NCI-H2029 treated with DMSO at 0.1 percent for 48 hours (cell line): ENCODE results near the gene KDM4C.

Source experiments
- DNase-seq: peaks from one replicate; lab custom pipeline; 2025; lab: John Stamatoyannopoulos, UW

Gene KDM4C

DNA sequence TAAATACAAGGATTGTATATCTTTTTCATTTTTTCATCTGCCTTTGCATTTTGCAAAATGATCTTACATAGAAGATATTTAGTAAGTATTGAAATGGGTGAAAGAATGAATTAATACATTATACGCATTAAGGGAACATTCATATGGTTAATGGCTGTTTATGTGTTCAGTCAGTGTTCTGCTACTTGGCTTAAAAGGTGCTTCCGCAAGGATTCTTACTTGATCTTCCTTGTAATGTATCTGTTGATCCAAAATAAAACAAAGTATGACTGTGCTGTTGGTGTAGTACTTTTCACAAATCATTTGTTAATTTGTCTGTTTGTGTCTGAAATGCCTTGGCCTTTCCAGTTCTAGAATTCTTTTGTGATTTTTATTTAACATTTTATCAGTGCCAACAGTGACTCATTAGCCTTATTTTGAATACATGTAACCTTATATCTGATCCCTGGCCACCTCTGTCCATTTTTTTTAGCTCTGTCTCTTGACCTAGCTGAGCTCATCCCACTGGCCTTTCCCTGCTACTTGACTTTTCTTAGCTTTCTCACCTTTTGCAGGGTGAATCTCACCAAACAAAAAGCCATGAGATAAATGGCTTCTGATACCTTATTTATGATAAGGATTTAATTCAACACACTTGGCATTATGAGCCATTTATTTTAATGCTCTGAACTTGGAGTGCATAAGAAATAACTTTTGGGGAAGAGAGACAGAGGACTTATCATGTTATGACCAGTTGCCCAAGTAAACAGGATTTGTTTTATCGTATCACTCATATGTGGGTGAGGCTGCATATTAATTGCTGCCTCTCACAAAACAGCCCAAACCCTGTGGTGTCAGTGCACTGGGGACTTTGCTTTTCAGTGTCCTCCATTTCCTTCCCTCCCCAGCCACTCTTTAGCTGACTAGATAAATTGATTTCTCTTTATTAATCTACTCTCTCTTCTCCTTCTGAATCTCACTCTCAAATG is 340.3 kb downstream of the KDM4C start:
- DNase-seq = no peak

DNA sequence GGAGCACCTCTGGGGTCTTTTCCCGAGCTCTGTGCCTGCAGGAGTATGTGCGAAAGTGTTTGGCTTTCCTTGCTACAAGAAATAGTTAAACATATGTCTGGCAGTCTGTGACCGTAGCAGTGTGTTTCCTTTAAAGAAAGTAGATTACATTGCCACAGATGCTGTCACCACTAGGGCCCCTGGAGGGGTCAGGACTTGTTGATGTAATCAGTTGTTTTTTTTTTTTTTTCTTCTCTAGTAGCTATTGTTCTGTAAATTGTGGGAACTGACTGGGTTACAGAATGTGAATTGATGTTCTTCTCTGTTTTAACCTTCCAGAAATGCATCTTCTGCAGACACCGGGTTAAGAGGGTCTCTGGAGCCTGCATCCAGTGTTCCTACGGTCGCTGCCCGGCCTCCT is 345.6 kb downstream of the KDM4C start:
- DNase-seq = no peak

DNA sequence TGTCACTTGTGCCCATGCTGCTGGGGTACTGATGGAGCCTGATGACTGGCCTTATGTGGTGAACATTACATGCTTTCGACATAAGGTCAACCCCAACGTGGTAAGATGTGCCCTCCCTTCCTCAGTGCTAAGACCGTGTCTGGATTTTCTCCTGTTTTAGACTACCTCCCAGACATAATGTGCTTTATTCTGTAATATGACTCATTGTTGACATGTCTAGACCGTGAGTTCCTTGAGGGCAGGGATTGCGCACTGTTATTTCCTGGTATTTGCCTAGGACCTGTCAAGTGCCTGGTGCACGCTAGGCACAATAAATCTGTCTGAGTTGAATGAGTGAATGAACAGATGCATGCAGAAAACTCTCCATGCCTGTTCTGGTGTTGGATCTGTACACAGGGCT is 346.0 kb downstream of the KDM4C start:
- no peak for DNase-seq

DNA sequence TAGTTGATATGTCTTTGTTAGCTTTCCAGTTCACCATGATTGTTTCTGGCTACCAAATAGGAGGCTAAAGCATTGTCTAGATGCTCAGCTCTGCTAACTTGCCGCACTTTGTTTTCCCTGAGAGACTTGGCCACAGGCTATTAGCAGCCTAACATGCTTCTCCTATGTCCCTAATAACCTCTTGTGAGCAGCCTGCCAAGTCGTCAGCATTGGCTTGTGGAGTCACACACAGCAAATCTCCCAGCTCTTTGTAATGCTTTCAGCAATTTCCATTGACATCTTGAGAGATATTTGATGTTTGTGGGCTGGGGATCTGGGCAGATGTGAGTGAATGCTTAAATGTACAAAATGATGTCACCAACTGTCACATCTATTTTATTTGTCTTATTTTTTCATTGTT is 346.9 kb downstream of the KDM4C start:
- no peak for DNase-seq

DNA sequence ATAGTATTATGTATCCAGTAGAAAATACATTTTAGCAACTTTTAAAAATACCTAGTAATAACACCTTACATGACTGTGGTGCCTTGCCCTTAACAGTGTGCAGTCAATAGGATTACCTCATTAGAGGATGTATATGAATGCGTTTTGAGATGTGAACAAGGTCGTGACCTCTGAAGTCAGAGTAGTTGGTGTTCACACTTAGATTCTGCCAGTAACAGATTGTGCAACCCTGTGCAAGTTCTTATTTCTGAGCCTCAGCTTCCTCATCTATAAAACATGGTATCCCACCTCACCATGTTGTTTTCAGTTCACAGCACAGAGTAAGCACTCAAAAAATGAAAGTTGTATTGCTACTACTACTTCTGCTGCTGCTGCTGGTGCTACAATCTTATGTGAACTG is 347.3 kb downstream of the KDM4C start:
- DNase-seq = no peak

DNA sequence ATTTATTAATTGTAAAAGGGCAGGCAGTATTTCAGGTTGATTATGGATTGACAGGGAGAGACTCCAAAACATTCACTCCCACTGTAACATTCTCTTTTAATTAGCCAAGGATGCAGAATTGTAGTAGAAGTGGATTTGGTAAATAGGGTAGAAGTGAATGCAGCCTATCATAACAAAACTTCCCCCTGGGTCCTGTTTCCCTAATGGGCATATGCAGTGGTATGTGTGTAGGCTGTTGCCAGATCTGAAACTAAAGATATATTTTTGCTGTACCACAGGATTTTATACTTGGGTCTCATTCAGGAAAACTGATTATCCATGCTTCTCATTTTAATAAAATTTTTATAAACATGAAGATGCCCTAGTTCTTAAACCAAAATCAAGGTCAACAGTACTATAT is 351.2 kb downstream of the KDM4C start:
- DNase-seq = no peak

DNA sequence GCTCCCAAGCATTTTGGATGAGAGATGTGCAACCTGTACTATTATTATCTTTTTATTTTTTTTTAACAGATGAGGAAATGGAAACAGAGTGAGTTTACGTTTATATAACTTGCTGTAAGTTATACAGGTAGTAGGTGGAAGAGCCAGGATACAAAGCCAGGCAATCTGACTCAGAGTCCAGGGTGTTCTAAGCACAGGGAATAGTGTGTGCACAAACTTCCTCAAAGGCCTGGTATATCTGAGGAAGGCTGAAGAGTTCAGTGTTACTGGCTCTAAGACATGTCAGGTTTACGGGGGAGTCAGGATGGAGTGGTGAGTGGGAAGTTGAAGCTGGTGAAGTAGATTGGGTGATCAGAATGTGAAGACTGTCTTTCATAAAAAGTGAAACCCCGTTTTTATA is 353.6 kb downstream of the KDM4C start:
- DNase-seq = no peak

DNA sequence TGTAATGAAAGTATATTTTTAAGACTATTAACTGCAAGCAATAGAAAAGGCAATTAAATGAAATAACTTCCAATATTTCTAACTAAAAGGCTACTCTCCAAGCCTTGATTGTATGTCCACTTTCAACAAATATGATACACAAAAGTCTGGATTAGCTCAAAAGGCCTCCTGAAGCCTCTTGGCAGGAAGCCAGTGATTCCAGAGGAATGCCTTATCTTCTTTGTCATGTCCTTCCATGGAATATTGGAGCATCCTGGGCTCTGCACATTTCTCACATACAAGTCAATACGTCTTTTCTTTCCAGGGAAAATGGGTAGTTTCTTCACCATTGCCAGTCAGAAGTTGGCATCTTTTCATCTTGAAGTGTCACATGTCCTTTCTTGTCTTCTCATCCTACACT is 357.8 kb downstream of the KDM4C start:
- no peak for DNase-seq

DNA sequence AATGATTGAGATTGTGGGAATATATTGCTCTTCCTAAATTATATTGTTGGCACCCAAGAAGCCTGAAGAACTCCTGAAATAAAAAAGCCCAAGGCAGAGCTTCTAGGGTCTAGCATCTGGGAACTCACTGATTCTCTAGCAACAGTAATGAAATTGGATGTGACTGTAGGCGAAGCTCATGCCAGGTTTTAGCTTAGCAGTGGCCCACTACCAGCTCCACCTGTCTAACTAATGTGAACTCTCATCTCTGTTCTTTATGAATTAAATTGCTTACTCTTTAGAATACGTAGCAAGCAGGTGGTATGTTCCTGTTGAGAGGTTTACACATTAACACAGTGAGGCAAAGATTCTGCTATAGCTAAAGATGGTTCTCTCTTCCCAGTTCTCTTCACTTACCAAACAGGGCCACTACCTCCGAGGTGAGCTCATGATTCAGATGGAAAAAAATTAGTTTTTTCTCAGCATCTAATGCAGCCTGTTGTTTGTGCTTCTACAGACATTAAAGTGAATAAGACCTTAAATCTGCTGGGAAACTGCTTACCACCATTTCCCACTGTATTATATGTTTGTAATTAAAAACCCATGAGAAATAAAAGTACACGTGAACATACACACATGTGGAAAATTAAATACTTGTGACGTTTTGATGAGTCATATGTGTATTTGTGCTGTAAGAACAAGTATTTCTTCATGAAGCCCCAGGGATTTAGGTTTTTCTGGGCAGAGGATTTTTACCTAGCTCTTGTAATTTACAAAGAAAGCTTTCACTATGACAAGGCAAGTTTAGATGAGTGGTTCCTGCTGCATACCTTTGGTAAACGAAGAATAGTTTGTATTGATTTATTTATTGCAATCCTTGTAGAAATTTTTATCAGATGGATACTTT is 360.1 kb downstream of the KDM4C start:
- DNase-seq = no peak

DNA sequence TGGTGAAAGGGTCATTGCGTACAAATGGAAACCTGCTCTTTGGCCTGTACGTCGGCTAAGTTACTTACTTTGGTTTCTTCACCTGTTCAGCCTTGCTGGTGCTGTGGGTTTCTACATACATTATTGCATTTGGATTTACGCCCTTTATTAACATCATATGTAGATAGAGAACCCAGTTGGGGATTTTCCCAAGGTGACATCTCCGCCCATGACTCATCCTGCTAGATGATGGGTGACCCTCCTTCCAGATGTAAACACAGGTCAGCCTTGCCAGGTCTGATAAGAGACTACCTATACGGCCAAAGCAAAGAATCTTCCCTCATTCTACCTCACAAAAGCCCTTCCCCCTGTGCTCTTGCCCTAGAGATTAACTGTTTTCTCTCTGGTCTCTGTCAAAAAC is 360.9 kb downstream of the KDM4C start:
- DNase-seq = no peak

DNA sequence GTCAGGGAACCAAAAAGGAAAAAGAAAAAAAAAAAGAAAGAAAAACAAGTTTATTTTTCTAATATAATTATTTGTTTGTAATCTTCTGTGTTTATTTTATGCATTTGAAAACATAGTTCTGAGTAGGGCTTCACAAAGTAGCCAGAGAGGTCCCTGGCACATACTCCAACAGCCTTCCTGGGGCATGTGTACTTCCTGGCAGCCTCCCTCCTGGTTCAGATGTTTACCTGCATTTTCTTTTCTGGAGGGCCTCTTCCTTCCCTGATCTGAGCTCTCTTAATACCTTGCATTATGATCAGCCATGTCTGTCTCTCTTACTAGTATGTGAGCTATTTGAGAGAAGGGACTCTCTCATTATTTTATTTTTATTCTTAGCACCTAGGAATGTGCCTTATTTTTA is 361.8 kb downstream of the KDM4C start:
- DNase-seq = no peak

DNA sequence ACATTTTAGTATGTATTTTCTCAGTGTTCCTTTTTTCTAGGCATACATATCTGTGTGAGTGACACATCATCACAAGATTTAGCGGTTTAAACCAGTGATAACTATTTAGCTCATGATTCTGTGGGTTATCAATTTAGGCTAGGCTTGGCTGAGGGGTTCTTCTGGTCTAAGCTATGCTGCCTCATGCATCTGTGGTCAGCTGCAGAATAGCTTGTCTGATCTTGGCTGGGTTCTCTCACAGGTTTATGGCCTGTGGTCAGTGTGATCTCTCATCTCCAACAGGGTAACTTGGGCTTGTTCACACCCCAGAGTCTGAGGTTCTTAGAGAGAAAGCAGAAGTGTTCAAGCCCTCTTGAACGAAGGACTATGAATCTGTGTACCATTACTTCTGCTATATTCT is 363.3 kb downstream of the KDM4C start:
- DNase-seq = no peak

DNA sequence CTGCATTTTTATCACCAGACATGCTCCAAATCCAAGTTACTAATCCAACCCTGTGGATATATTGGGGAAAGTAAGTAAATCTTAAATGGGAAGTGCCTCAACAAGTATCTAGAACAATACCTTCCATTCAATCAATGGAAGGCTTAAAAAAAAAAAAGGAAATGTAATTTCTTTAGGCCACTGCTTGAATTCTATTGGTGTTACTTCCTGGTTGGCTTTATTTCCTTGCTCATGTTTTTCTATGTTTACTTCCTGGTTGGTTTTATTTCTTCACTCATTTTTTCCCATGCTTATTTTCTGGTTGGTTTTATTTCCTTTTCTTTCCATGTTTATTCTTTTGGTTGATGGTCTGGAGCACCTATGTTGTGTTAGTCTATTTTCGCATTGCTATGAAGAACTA is 363.9 kb downstream of the KDM4C start:
- DNase-seq = no peak

DNA sequence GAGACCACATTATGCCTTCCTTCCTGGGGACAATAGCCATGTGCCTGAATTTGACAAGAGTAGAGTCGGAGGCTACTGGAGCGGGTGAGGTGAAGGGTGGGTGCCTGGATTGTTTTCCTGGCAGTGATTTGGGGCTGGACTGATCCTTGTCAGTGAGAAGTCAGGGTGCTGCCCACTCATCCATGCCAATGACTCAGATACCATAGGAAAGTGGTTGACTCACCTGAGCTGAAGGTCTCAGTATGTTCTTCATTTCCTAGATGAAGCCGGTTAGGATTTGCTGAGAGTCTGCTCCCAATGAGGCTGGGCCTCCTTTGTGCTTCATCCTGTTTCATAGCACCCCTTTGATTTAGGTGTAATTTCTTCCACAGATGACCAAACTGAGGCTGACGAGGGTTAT is 366.0 kb downstream of the KDM4C start:
- DNase-seq = no peak

DNA sequence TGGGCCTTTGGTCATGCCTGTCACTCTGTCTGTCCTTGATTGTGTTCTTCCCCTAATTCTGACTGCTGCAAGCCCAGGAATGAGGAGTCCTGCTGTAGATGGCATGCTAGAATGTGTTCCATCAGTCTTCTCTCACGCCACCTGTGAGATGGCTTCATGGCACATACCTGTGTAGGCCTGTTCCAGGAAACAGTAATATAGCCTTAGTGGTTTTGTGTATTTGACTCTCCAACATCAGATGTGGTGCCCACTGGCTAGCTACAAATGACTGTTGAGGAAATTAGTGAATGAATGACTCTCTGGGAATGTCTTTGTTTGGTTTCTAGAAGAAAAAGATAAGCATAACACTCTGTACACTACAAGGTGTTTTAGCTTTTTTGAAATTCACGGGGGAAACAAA is 367.5 kb downstream of the KDM4C start:
- no peak for DNase-seq

DNA sequence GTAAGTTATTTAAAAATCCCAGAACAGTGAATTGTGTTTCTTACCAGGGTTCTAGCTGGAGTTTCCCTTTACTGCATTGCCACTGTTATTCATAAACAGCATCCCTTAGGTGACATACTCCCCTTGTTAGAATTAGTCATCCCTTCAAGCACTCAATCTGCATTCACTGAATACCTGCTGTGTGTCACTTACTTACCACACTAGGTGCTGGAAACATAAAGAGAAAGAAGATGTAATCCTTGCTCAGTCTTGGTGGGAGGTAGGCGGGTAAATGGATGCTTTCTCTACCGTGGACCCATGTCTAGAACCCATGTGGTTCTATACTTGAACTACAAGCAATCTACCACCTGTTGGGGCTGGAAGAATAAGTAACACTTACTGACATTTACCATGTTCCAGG is 371.6 kb downstream of the KDM4C start:
- DNase-seq = no peak

DNA sequence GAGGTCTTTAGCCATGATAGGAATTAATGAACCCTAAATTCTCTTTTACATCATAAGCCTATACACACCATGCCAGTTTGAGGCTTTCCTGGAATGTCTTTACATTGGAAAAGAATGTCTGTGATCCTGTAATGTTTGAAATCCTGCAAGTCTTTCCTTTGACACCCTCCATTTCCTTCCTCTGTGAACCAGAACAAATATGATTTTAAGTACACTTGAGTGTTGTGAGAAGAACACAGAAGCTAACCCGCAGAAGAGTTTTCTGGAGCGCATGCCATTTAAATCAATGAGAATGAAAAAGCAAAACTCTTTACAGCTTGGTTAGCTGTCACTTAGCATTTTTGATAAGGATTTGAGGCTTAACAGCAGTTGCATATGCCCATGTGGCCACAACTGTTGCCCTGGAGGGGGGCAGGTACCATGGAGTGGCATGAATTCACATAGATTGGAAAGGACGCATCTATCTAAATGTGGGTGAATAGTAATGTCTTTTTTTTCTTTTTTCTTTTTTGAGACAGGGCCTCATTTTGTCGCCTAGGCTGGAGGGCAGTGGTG is 372.6 kb downstream of the KDM4C start:
- no peak for DNase-seq

DNA sequence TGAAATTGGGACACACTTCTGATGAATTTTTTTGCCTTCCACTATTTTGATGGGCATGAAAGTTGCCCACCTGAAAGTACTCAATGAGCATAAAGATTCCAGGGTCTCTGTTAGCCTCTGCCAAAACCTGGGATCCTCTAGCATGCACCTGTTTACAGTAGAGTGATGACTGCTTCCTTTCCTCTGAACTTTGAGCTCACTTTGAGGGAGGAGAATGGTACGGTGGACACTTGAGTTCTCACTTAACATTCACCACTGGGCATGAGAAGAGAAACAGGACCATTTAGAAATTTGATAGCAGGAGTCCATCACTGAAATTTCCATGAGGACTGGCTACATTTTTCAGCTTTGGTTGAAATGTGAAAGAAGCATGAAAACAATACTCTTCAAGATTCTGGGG is 374.8 kb downstream of the KDM4C start:
- DNase-seq = no peak

DNA sequence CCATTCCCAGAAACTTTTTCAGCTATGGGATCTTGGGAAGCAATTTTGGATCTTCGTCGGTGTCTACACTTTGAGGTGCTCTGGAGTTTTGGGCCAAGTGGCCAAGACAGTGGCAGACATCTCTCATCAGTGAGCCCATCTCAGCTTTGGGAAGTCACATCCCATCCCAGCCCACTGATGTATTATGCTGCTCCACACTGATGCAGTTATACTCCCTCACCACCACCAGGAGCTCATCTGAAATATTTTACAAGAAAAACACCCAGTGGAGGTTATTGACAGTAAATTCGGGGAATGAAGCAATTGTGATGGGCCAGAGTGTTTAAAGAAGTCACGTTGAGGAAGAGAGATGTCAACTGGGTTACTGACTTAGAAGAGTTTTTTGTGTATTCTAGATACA is 378.0 kb downstream of the KDM4C start:
- DNase-seq = no peak

DNA sequence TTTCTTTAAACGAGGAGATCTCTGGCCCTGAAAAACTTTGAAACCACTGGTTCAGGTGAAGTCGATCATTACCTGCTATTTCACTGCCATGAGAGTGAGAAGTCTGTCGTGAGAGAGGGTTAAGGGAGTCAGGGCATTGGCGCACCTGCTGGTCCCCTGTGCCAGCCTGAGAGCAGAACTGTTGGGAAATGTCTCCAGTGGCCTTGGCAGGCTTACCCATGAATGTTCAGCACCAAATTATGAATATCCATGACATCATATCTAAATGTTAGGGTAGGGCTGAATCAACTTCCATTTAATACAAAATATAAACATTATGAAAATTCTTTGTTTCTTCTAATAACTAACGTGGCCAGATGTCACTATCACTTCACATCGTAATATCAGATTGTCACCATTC is 379.3 kb downstream of the KDM4C start:
- DNase-seq = no peak

DNA sequence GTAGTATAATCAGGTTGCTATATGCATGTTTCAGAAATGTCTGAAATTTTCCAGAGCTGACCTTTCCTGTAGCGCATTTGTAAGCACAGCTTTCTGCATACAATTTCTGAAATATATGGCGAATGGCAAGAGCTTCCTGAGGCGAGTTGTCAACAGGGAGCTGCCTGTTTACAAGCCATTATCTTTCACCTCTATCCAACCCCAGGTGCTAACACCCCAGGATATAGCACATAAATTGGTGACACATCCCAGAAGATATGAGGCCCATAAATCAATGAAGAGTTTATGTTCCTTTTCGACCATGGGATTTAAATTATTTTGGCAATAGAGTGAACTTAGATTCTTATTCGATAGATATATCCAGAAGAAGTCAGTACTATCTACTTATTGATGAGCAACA is 379.8 kb downstream of the KDM4C start:
- DNase-seq = no peak

DNA sequence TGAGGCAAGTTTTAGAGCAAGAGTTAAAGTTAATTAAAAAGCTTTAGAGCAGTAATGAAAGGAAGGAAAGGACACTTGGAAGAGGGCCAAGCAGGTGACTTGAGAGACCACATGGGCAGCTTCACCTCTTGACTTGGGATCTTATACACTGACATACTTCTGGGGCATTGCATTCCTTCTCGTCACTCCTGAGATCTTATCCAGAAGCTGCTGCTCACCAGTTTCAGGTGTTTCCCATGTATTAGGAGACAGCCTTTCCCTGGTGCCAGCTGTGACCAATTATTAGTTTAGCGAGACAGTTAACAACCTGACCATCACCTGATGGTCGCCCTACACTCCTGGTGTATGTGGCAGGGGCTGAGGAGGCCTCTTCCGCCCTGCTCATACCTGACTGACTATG is 382.1 kb downstream of the KDM4C start:
- no peak for DNase-seq

DNA sequence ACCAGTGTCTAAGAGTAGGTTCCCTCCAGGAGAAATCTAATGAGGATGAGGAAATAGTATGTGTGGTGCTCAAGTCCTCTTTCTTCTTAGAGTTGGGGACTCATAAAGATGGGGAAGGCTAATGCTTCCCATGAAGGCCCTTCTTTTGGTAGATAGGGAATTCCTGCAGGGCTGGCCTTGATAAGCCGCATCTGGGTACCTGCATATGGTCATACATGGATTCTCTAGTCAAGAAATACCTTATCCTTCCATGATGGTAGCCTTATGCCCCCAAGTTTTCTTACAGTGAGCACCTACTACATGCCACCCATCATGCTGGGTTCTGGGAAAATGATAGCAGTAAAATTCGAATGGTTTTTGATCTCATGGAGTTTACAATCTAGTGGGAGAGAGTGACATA is 382.6 kb downstream of the KDM4C start:
- DNase-seq = no peak
